RPMI7951 (cell line): ENCODE data around the gene RXRA. TPM values are rescaled to one million over a fixed set of nuclear protein-coding genes. Genes with fewer than 3 reads are reported as not detected.

Experiments
- DNase-seq: peaks from one replicate; pipeline ENCODE4 v3.0.0-alpha.2; 2012; ENCODE audit warnings: low read depth
- total RNA-seq: library from RNA; depleted of rRNA; stranded (reverse); fragments of >200 nt; shearing (Covaris generic); gene quantifications from 2 replicates; pipeline ENCODE4 v1.2.3, GENCODE V29; 2014

Gene RXRA
- total RNA-seq, 1 experiment from 2014 or later: 3.5 TPM

DNA sequence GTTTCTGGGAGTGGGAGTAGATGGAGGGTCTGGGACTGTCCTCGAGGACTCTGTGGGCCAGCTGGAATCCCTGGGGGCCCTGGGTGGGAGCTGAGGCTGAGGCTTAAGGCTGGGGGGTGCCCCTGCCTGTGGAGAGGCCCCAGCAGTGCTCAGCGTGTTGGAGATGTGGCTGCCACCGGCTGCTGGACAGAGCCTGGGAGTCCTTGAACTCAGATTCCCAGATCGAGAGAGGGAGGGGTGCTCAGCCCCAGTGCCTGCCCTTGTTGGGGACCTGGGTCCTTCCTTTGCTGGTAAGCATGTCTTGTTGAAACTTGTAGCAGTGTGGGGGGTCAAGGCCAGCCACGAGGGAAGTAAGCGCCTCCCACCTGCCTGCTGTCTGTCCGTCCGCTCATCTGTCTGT is 10.7 kb downstream of the RXRA start:
- no peak for DNase-seq

DNA sequence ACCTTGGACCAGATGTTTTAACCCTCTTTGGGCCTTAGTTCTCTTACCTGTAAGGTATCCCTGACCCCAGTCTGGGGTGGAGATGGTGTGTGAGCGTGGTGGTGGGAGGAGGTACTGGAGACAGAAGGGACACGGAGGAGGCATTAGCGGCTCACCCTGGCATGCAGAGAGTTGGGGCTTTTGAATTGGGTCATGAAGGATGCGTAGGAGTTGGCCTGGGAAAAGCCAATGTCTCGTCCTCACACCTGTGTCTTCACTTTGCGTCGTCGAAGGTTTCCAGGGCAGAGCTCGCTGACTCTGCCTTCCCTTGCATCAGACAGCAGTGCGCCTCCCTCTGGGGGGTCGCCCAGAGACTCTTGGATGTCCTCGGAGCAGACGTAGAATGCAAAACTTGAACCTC is 11.2 kb downstream of the RXRA start:
- DNase-seq: no peak

DNA sequence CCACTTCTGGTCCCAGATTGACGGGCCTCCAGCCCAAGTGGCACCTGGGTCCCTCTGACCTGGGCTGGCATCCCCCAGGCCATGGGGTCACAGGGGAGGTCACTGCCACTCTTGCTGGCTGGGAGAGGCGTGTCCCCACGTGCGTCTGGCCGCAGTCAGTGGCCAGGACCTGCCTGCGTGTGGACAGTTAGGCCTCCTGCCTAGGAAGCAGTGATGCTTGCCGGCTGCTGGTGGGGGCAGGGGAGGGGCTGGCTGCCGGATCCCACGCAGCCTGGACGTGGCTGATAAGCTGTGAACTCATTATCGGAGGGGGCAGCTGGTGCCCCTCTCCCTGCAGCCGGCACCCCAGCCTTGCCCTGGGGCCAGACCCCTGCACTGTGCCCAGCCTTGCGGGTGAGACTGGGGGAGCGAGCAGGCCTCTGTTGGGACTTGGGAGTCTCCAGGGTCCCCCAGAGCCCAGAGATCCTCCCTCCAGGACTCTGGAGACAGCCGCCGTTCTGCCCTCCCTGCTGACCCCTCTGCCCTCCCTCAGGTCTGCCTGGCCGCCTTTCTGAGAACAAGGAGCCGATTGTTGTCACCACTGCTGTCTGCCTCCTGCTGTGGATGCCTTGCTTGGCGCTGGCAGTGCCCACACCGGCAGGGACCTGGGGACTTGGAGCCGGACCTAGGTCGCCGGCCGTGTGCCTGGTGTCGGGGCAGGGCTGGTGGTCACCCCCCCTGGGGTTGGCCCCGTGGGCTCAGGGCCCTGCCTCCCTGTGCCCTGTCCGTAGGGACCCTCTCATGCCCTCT is 12.3 kb downstream of the RXRA start:
- no peak for DNase-seq

DNA sequence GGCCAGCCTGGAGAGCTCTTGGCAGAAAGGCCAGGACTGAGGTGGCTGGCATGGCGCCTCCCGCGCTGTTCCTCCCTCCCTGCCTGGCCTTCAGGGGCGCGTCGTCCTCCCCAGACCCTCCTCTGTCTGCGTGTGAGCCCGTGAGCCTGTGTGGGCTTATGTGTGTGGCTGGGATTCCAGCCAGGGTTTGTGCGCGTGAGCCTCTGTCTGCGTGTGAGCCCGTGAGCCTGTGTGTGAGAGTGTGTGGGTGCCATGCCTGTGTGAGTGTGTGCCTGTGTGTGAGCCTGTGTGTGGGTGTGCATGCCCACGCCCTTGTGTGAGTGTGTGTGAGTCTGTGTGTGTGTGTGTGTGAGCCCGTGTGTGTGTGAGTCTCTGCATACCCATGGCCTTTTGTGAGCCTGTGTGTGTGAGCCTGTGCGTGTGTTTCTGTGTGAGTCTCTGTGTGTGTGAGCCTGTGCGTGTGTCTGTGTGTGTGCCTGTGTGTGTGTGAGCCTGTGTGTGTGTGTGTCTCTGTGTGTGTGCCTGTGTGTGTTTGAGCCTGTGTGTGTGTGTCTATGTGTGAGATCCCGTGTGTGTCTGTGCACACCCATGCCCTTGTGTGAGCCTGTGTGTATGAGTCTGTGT is 13.0 kb downstream of the RXRA start:
- no peak for DNase-seq

DNA sequence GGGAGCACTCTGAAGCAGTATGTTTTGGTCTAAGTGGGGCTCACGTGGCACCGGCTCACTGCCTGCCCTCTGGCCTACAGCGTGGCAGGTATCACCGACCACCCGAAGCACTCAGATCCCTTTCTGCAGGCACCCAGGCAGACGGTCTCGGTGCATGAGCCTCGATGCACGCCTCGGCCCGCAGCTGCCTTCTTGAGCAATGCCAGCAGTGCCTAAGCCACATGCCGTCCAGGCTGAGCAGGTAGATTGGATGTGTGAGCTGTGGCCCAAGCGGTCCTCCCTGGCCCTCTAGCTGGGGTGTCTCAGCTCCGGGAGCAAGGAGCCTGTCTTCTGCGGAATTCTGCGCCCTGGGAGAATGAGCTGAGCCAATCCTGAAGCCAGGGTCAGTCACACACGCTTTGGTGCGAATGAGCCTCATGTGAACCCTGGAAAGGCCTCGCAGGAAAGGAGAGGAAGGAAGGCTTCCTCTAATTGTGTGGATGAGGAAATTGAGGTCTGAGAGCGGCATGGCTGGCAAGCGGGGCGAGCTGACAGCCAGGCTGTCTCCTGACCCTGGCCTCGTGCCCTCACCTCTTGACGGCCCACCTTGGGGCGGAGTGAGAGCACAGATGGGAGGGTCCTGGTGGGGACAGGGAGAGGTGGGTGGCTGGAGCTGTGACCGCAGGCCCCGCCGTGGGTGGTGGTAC is 14.4 kb downstream of the RXRA start:
- no peak for DNase-seq

DNA sequence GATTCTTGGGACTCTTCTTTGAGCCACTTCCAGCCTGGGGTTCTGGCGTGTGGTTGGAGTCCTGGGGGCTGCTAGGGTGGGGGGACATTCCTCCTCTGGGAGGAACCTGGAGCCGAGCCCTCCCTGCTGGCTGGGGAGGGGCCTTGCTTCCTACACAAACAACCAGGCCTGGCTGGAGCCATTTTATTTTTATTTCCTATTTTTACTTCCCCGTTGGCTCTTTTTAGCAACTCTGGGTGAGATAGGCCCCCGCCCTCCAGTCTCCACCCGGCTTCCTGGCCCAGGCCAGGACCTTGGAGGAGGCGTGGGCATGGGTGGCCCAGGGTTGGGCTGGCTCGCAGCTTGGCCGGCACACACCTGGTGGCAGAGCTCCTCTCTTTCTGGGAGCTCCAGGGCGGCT is 15.1 kb downstream of the RXRA start:
- DNase-seq: no peak

DNA sequence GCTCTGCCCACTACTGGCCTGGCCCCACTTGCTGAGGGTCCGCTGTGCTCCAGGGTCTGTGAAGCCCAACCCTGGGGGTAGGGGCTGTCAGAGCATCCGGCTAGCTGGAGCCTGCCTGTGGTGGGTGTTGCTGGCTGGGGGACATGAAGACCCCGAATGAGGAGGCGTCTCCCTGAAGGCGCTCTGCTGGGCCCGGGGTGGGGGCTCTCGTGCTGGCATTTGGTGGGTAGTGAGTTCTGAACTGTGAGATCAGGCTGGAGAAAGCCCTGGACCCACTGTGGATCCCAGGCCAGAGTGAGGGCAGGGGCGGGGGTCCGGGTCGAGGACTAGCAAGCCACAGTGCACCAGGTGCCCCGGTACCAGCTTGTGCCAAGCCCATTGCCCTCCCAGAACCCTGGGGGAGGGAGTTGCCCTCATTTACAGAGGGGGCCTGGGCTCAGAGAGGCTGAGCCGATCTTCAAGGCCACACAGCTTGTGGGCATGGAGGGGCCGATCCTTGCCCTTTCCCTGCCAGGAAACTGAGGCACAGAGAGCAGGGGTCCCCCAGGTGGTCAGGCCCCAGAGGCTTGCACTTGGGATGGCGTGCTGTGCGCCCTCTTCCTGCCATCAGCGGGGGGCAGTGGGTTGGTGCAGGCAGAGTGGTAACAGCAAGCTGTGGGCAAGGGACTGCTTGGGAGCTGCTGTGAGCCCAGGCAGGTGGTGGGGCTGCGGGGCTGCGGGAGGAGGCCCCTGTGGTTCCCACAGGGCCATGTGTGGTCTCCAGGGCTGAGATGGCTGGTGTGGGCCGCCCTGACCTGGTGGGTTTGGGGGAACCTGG is 15.9 kb downstream of the RXRA start:
- DNase-seq: no peak

DNA sequence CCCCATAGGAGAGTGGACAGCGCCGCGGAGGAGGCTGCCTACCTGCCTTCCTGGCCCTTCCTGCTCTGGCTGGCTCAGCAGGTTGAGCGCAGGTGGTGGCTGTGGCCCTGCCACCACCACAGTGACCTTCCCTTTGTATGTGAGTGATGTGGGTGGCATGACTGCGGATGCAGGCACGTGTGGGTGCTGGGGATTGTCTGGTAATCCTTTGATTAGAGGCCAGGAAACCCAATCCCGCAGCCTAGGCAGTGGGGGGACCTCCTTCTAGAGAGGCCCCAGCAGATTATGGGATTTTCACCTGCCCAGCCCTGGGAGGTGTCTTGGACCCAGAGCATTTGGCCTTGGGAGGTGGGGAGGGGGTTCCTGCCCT is 16.5 kb downstream of the RXRA start:
- no peak for DNase-seq

DNA sequence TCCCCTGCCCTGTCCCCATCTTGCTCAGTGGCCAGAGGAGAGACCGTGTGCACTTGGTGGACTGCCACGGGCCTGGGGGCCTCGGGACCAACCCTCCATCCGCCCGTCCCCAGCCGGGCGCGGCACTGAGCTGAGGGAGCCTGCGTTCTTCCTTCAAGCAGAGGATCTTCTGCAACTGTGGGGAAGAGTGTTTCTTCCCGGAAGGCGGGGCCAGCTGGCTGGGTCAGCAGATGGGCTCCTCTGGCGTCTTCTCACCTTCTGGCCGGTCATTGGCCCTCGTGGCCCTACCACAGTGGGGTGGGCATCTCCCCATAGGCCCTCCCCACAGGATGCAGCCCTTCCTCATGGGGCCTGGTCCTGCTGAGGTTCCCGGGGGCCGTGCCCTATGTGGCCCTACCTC is 17.4 kb downstream of the RXRA start:
- no peak for DNase-seq

DNA sequence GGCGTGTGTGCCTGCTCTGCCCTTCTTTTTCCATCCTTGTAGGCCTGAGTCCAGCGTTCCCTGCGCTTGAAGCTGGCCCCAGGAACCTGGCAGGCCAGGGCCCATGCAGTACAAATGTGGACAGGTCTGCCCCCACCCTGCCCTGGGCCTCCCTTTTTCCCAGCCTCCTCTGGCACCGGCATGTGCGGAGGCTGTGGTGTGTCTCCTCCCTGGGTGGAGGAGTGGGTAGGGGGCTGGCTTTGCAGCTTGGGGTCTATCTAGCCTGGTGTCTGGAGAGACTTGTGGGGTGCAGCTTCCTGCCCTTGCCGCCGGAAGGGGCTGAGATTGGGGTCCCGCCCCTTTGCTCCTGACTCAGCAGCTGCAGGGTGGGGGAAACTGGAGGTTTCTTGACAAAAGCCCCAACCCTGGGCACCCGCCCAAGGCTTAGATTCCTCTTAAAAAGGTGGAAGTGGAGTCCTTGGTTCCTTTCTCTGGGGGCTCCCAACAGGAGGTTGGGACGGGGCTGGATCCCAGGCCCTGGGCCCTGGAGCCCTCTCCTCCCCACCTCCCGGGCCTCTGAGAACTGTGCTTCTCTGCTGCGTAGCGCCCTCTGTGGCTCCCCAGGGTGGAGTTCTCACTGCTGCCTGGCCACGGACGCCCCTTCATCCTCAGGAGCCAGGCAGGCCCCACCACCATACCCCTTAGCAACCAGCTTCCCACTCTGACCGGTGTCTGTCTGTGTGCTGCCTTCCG is 18.0 kb downstream of the RXRA start:
- DNase-seq: no peak

DNA sequence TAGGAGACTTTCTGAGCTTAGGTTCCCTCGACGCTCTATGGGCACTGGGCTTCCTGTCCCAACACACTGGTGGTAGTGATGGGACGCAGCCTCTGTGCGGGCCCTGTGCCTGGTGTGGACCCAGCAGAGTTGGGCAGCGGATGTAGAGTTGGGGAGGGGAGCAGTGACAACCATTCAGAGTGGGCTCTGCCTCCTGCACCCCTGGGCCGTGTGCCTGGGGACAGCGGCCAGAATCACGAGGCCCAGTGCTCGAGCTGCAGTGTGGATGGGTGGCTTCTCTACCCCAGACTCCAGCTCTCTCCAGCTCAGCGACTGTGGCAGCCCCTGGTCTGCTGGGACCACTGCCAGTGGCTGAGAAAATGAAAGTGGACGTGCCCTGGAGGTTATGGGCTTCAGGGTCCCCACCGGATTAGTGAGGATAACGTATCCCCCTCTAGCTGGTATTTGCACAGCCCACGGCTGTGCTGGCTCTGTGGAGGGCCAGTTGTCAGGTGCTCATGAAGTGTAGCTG is 18.6 kb downstream of the RXRA start:
- DNase-seq: no peak

DNA sequence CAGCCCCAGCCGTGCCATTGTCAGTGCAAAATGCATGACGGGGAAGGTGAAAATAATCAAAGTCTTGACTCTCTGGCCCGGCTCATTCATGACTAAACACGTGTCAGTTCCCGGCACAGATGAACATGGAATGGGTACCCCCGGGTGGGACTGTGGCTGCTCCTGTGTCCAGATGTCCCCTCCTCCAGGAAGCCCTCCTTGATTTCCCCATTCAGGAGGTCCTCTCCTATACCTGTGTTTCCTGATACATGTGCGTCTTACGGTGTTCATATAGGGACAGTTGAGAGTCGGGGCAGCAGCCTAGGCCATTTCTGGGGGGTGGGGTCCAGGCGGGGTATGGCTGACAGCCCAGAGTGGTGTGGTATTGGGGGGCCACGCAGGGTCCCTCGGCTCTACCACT is 19.5 kb downstream of the RXRA start:
- DNase-seq: no peak

DNA sequence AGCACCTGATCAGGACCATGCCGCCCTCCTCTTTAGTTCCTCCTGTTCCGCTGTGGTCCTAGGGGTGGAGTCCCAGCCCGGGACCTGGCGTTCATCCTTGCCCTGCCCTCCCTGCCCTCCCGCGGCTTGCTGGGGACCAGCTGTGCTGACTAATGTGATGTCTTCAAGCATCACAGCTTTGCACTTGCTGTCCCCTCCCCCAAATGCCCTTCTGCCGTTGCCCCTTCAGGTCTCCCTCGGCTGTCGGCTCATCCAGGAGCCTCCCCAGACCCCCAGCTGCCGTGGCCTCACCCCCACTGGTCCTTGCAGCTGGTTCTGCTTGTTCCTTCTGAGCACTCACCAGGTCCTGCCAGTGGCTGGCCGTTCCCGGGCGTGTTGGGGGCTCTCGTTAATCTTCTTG is 19.9 kb downstream of the RXRA start:
- DNase-seq: no peak

DNA sequence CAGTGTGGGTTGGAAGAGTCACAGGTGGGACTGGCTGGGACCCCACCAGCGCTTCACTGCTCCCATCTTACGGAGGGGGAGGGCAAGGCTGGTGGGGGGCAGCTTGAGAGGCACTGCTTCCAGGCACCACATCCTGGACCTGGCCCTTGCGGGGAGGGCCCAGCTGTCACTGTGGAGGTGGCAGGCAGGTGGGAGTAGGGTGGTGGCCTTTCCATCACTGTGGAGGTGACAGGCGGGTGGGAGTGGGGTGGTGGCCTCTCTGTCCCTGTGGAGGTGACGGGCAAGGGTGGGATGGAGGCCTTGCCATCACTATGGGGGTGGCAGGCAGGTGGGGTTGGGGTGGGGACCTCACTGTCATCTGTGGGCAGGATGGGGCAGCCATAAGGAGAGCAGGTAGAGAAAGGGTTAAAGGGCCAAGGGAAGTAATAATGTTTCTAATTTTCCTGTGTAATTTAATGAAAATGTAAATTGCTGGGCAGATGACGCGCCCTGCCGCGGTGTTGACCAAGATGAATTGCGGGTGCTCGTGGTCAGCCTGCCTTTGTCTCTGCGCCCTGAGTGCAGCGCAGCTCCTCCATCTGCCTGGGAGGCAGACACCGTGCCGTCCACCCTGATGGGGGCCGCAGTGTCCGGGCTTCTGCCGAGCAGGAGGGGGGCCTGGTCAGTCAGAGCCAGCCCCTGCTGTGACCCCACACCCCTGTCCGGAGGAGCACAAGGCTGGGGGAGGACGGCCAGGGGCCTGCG is 20.8 kb downstream of the RXRA start:
- no peak for DNase-seq

DNA sequence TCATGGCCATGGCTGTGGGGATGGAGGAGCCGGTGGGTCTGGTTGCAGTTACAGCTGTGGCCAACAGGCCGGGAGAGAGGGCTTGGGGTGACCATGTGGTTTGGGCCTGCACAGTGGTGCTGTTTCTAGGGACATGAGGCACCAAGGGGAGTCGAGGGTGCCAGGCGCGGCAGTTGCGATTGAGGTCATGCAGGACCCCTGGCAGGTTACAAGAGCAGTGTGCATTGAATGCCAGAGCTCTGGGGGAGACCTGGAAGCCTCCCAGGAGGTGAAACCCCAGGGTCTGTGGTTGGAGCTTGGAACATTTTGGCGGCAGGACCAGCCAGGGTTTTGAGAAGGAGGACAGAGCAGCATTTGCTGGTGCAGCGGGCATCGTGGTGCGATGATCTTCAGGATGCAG is 21.7 kb downstream of the RXRA start:
- DNase-seq: no peak

DNA sequence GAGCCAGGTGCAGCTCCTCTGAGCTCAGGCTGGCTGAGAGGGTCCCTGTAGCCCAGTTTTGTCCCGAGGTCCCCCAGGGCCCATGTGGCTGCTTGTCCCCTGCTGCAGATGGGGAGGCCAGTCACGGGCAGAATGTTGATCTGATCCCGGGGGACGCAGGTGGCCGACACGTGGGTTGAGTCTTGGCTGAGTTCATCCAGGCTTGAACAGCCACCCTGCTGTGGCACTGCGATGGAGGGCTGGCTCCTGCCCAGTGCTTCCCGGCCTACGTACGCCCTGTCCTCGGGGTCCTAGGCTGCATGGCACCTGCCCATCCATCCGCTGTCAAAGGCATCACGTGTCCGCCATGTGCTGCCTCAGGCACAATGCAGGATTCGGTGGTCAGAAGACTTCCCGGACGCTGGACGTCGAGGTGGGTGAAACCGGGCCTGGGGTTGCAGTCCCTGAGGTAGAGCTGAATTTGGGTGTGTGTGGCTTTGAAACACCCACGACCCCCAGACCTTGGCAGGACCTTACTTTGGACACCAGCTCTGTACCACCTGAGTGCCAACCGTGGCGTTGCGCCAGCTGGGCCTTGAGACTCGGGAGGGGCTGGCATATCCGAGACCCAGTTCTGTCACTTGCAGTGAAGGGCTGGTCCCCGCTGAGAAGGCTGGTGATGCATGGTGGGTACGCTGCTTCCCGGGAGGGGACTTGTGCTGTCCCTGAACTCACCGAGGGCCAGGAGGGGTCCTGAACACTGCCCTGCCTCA is 22.3 kb downstream of the RXRA start:
- no peak for DNase-seq

DNA sequence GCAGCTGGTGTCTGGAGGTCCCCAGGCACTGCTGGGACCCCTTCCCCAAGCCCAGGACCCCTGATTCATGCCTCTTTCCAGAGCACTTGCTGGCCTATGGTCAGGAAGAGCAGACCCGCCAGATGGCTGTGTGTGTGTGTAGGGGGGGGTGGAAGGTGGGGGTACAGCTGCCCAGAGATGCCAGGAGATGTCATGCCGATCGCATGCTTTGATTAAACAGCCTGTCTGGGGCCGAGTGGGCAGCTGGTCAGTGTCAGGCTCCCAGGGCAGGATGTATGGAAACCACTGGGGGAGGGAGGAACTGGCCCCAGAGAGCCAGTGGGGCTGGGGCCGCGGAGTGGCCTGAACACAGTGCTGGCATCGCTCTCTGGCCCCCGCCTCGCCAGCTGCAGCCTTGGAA is 23.7 kb downstream of the RXRA start:
- no peak for DNase-seq

DNA sequence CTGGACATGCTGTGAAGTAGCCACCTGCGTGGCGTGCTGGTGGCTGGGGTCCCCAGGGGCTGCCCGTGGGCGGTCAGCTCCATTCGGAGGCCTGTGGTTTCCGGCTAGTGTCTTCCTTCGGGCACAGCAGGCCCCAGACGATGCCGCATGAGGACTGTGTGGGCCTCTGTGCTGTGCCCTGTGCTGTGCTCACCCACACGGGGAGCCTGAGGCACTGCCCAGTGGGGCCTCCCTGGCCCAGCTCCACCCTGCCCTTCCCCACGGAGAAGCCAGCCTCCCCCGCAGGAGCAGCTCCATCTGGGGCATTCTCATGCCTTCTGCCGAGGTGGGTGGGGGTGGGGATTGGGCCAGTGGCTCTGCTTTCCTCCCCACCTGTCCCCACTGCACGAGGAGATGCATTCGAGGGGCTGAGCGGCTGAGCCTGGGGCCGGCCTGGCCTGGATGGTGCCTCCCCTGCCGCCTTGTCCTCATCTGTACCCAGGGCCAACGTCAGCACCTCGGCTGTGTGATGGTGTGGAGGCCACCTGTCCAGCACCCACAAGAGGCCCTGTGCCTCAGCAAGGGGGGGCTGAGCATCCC is 24.2 kb downstream of the RXRA start:
- no peak for DNase-seq

DNA sequence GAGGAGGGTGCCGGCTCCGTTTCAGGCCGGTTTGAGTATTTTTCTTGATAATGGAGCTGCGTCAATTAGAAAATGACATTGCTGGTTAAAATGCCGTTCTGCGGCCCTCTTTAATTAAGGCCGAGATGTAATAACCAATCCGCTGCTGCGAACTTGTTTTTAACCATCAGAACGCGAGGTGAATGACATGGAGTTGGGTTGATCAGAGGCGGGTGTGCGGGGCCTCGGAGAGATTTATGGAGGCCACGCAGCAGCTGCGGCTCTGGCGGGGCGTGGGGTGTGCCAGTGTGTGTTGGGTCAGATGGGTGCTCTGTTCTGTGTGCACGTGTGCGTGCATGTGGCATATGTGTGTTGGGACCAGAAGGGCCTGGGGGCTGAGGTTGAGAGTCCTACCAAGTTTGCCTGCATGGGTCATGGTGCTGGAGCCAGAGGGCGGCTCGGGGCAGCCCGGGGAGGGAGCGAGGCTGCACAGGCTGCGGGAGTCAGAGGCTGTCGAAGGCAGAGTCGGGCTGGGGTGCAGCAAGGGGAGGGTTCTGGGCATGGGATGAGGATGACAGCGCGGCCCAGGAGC is 25.4 kb downstream of the RXRA start:
- DNase-seq: no peak
